GM12875 (cell line): Measurements from ENCODE around the gene MCM9.

ENCODE experiments used
- H3K4me3 ChIP-seq: one replicate; pipeline ENCODE4 v1.5.1; 2011; ENCODE audit warnings: low read depth, low read length, control low read depth
- TF ChIP-seq, protein P1 (sequence below): IDR thresholded peaks from 2 replicates; pipeline ENCODE4 v1.5.1; 2011; ENCODE audit warnings: low read depth, mild to moderate bottlenecking, control low read depth, inconsistent platforms, low read length, moderate library complexity, borderline replicate concordance; ENCODE audit not compliant: insufficient read depth

Gene MCM9

DNA sequence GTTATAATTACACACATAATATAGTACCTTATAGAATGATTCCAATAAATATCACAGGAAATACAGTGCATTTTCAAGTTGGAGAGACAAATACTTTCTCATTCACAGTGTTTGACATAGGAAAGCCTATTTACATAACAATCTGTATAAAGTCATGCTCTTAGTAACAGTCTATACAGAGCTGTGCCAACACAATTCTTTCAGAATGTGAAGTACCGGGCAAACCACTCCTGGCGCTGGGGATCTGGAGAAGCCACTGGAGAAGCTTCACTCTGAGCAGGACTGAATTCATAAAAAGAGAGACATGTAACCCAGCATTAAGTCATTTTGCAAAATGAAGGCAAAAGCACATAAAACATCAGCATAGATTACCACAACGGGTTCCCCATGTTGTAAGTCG lies 24.9 kb upstream of the MCM9 start:
- H3K4me3 ChIP-seq = no peak overlapping the region
- TF ChIP-seq, protein P1, sequence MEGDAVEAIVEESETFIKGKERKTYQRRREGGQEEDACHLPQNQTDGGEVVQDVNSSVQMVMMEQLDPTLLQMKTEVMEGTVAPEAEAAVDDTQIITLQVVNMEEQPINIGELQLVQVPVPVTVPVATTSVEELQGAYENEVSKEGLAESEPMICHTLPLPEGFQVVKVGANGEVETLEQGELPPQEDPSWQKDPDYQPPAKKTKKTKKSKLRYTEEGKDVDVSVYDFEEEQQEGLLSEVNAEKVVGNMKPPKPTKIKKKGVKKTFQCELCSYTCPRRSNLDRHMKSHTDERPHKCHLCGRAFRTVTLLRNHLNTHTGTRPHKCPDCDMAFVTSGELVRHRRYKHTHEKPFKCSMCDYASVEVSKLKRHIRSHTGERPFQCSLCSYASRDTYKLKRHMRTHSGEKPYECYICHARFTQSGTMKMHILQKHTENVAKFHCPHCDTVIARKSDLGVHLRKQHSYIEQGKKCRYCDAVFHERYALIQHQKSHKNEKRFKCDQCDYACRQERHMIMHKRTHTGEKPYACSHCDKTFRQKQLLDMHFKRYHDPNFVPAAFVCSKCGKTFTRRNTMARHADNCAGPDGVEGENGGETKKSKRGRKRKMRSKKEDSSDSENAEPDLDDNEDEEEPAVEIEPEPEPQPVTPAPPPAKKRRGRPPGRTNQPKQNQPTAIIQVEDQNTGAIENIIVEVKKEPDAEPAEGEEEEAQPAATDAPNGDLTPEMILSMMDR = no peak

- TF ChIP-seq, protein P1 = no peak
- no peak overlapping the region for H3K4me3 ChIP-seq
These were observed 18.4 kb upstream of the MCM9 start for GRCh38 chr6:118953391-118953790.

DNA sequence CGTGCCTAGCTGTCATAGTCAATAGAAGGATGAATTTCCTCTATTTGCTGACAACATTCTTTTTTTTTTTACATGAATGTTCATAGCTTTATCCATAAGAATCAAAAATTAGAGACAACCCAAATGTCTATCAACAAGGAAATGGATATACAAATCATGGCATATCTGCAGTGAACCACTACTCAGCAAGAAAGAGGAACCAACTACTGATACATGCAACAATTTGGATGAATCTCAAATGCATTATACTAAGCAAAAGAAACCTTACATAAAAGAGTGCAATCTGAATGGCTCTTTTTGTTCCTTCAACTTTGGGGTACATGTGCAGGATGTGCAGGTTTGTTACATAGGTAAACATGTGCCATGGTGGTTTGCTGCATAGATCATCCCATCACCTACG lies 17.7 kb upstream of the MCM9 start:
- H3K4me3 ChIP-seq = no peak overlapping the region
- TF ChIP-seq, protein P1 = no peak

- H3K4me3 ChIP-seq = no peak overlapping the region
- TF ChIP-seq, protein P1 = no peak
These were observed 10.3 kb upstream of the MCM9 start for GRCh38 chr6:118945217-118945616.

- H3K4me3 ChIP-seq = no peak overlapping the region
- TF ChIP-seq, protein P1 = no peak
These were observed 5.8 kb upstream of the MCM9 start for GRCh38 chr6:118940770-118941169.

GRCh38 chr6:118939683-118940082 lies 4.7 kb upstream of the MCM9 start:
- TF ChIP-seq, protein P1 = no peak
- H3K4me3 ChIP-seq = no peak overlapping the region

GRCh38 chr6:118935978-118936703 lies 1.2 kb upstream of the MCM9 start:
- TF ChIP-seq, protein P1 = no peak
- no peak overlapping the region for H3K4me3 ChIP-seq
